ENCODE data around the gene FAM221A. TPM values are rescaled to one million over a fixed set of nuclear protein-coding genes. Genes with fewer than 3 reads are reported as not detected.

The FAM221A gene
- total RNA-seq, 1 experiment from 2014 or later, result 15.0 TPM

- Mint-ChIP-seq H3K9me3 (no peaks in the 10 kb centered on the region), H3K36me3 (ENCODE audit: insufficient read depth in 1 of 3, low read depth in 3 of 3) (peaks cover 31 to 46% (median 36%) of the 10 kb centered on the region in 3 experiments; a peak in 6 of 7 replicates), H3K4me1 (peaks cover 4 to 5% of the 10 kb centered on the region in 2 experiments), H3K27me3 (ENCODE audit: low read depth) (no peaks in the 10 kb centered on the region), H3K27ac (no peak overlapping the region), H3K4me3 (no peak overlapping the region)
- DNase-seq, result no peak
- H4K20me1 ChIP-seq (ENCODE audit: control insufficient read depth, insufficient read depth, insufficient read length), result no peaks in the 10 kb centered on the region
- peaks cover 2% of the 10 kb centered on the region for H3K79me1 ChIP-seq (ENCODE audit: insufficient read depth, low read depth, low read length, poor library complexity, severe bottlenecking)
- no peak overlapping the region for H2BK5ac ChIP-seq (ENCODE audit: insufficient read length, low read length)
- H3K23me2 ChIP-seq (ENCODE audit: insufficient read length, low read depth, low read length, poor library complexity, severe bottlenecking), result no peaks in the 10 kb centered on the region
- H3K4me2 ChIP-seq (ENCODE audit: insufficient read depth, insufficient read length, low read length), result no peak overlapping the region
- H3K27me3 ChIP-seq (ENCODE audit: insufficient read depth, low read length), result no peaks in the 10 kb centered on the region
- H2AFZ ChIP-seq (ENCODE audit: low read length), result no peak overlapping the region
- no peak overlapping the region for H4K8ac ChIP-seq (replicated peaks; ENCODE audit: insufficient read length, low read depth, low read length)
- no peak overlapping the region for H2AK5ac ChIP-seq (ENCODE audit: insufficient read length, low read length)
- no peak overlapping the region for H3T11ph ChIP-seq (ENCODE audit: low read length)
- H3K18ac ChIP-seq (ENCODE audit: insufficient read length, low read depth, low read length), result no peak overlapping the region
- H2BK120ac ChIP-seq (ENCODE audit: low read depth, low read length, poor library complexity, severe bottlenecking), result no peak overlapping the region
- no peak overlapping the region for H2BK15ac ChIP-seq (ENCODE audit: low read depth, low read length)
- peaks cover under 1% of the 10 kb centered on the region; the same call in 1 of the 2 replicates for H3K79me2 ChIP-seq (ENCODE audit: insufficient read depth, low read length)
- no peak overlapping the region for H4K5ac ChIP-seq (ENCODE audit: insufficient read length, low read depth, low read length)
- H3K9ac ChIP-seq (ENCODE audit: extremely low read depth, insufficient read length, low read length), result no peak overlapping the region
- H3K27ac ChIP-seq (ENCODE audit: insufficient read length, low read depth, low read length), result no peak overlapping the region
- no peak overlapping the region for H2BK20ac ChIP-seq (ENCODE audit: low read depth, low read length, poor library complexity, severe bottlenecking)
- H2BK12ac ChIP-seq (ENCODE audit: insufficient read length, low read depth, low read length), result no peak overlapping the region
- H3K14ac ChIP-seq (ENCODE audit: insufficient read depth, low read length), result no peak overlapping the region
- H3K4ac ChIP-seq (ENCODE audit: low read depth, low read length), result no peak overlapping the region
- WGBS (ENCODE audit: extremely low coverage, insufficient read length, low lambda C conversion rate), result no CpG with 5 or more reads among the region's 2 CpGs
- no peaks in the 10 kb centered on the region for H3K9me3 ChIP-seq (ENCODE audit: control insufficient read depth, low read depth, low read length)
- no peaks in the 10 kb centered on the region for H3K4me1 ChIP-seq (ENCODE audit: insufficient read depth, low read length)
- H3K23ac ChIP-seq (ENCODE audit: insufficient read length, low read depth, low read length), result no peak overlapping the region
- TF ChIP-seq CTCF (conservative IDR thresholded peaks at IDR 0.05), result no peak
- no peak overlapping the region for H3K56ac ChIP-seq (ENCODE audit: insufficient read length, low read depth, low read length)
- no peak overlapping the region for H4K91ac ChIP-seq (ENCODE audit: insufficient read length, low read depth, low read length)
Measured at GRCh38 chr7:23687011-23687410, 7.0 kb downstream of the FAM221A start.

Measured in H9 (cell line).